Left lung (tissue), 10 donors: ENCODE data around the gene TUSC1. TPM values are rescaled to one million over a fixed set of nuclear protein-coding genes. Genes with fewer than 3 reads are reported as not detected.

ENCODE experiments used
- ATAC-seq: fragments of 200-7000 bp; cut with Tn5 transposase; one replicate; pipeline ENCODE4 v1.9.1; 2020; ENCODE audit warnings: moderate library complexity
- DNase-seq, 4 donors: peaks; one replicate each; pipeline ENCODE4 v3.0.0-alpha.2; 2013 to 2020
- H3K27ac ChIP-seq, 2 donors: fragments of 200-600 bp; sonication (generic) in 1 of 2; one replicate each; pipeline versions ENCODE4 v1.5.0 to v1.8.0; 2020 to 2021
- H3K27me3 ChIP-seq, 2 donors: fragments of 200-600 bp; sonication (generic) in 1 of 2; one replicate each; pipeline versions ENCODE4 v1.5.0 to v1.8.0; 2020 to 2021
- H3K36me3 ChIP-seq, 2 donors: fragments of 200-600 bp; sonication (generic) in 1 of 2; one replicate each; pipeline versions ENCODE4 v1.5.0 to v1.8.0; 2020 to 2021
- H3K4me1 ChIP-seq, 2 donors: fragments of 200-600 bp; one replicate each; pipeline ENCODE4 v1.8.0; 2021
- H3K4me3 ChIP-seq, 2 donors: fragments of 200-600 bp; sonication (generic) in 1 of 2; one replicate each; pipeline versions ENCODE4 v1.5.0 to v1.8.0; 2020 to 2021; ENCODE audit warnings: mild to moderate bottlenecking in 1 of 2
- H3K9me3 ChIP-seq, 2 donors: fragments of 200-600 bp; sonication (generic) in 1 of 2; one replicate each; pipeline versions ENCODE4 v1.5.0 to v1.8.0; 2020 to 2021
- intact Hi-C, 2 donors: fragments of 100-400 bp; cut with DNase I; formaldehyde crosslinking; loops; one replicate each; pipeline versions ENCODE4 v1.11.2 to v1.14.2; 2022
- polyA plus RNA-seq, 6 donors: library from polyadenylated mRNA; unstranded; fragments of 120-200 nt; gene quantifications; one replicate each; pipeline ENCODE4 v1.2.1, GENCODE V29; 2013; ENCODE audit not compliant: insufficient read length in 6 of 6
- total RNA-seq, 2 donors: library from RNA; stranded (reverse); fragmentation: NEBNext Ultra II Directional; extraction: Animal tissue kit (Norgen Biotek cat#: 25700); gene quantifications; one replicate each; pipeline ENCODE4 v1.2.1, GENCODE V29; 2021
- TF ChIP-seq, protein P1 (sequence below), 2 donors: fragments of 200-600 bp; sonication (generic) in 1 of 2; IDR thresholded peaks; one replicate each; pipeline versions ENCODE4 v1.5.0 to v1.8.0; 2021; ENCODE audit warnings: antibody characterized with exemption in 2 of 2
- donor health status: DM: no; HTN: yes; CAD: no.
- donor health status: DM: no; HTN: no; CAD: no.

TUSC1 gene
- total and polyA plus RNA-seq, 8 donors: 10.3 to 18.2 (median 13.0) TPM

DNA sequence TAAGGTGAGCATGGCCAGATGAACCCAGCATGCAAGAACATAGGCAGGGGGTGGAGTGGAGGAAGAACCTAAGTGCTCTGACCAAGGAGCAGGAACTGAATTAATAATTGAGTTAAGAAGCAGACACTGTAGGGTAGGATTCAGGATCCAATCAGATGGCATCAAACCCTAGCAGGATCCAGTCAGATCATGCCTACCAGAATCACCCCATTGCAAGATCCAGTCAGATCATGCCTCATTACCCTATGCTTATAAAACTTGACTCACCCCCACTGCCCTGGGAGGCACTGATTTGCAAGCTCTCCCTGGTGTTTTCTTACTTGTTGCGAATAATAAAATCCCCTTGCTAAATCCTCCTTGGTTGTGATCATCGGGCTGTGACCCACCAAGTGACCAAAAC, 19.7 kb downstream of the TUSC1 start:
- H3K36me3 ChIP-seq: no peaks in the 10 kb centered on the region
- H3K4me3 ChIP-seq: no peak overlapping the region
- TF ChIP-seq, protein P1, sequence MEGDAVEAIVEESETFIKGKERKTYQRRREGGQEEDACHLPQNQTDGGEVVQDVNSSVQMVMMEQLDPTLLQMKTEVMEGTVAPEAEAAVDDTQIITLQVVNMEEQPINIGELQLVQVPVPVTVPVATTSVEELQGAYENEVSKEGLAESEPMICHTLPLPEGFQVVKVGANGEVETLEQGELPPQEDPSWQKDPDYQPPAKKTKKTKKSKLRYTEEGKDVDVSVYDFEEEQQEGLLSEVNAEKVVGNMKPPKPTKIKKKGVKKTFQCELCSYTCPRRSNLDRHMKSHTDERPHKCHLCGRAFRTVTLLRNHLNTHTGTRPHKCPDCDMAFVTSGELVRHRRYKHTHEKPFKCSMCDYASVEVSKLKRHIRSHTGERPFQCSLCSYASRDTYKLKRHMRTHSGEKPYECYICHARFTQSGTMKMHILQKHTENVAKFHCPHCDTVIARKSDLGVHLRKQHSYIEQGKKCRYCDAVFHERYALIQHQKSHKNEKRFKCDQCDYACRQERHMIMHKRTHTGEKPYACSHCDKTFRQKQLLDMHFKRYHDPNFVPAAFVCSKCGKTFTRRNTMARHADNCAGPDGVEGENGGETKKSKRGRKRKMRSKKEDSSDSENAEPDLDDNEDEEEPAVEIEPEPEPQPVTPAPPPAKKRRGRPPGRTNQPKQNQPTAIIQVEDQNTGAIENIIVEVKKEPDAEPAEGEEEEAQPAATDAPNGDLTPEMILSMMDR (IDR thresholded peaks at IDR 0.05): no peak
- H3K27me3 ChIP-seq: no peaks in the 10 kb centered on the region
- intact Hi-C loops: no loop called here
- DNase-seq: no peak
- H3K27ac ChIP-seq: no peak overlapping the region
- ATAC-seq: no peak
- H3K4me1 ChIP-seq: no peaks in the 10 kb centered on the region
- no peaks in the 10 kb centered on the region for H3K9me3 ChIP-seq

DNA sequence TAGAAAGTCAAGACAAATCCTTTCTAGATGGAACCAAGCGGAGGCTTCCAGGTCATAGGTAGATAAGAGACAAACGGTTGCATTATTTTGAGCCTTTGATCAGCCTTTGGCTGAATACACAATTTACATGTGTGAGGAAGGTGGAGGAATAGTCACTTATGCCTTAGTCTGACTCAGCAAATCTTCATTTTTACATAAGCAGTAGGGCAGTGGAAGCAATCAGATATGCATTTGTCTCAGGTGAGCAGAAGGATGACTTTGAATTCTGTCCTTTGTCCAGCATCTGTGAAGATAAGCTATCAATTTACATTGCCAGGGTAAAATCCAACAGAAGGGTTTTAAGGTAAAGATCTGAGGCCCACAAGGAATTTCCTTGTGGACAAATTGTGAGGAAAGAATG, 23.8 kb downstream of the TUSC1 start:
- ATAC-seq: no peak
- DNase-seq: no peak
- Histone ChIP-seq H3K4me1 (no peaks in the 10 kb centered on the region), H3K4me3 (no peak overlapping the region), H3K27me3 (no peaks in the 10 kb centered on the region), H3K27ac (no peak overlapping the region), H3K36me3 (no peaks in the 10 kb centered on the region), H3K9me3 (no peaks in the 10 kb centered on the region)
- intact Hi-C loops: no loop called here
- TF ChIP-seq, protein P1 (IDR thresholded peaks at IDR 0.05): no peak

DNA sequence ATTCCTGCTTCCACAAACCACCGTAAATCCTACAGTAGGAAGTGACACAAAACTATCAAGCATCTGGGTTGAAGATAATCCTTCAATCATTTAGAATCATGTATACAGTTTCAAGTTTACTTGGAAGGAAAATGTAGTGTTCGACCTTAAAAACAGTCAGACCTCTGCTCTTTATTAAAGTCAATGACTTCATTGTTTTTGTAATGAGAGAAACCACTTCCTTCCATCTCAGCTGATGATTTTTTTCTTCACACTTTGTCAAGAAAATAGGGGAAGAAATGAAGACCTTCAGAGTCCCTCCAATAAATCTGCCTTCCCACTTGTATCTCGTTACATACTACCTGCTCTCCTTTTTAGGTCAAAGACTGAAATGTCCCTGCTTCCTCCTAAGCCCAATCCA, 30.1 kb downstream of the TUSC1 start:
- DNase-seq: no peak
- intact Hi-C loops: no loop called here
- no peak overlapping the region for H3K4me3 ChIP-seq
- no peak overlapping the region for H3K27ac ChIP-seq
- ATAC-seq: no peak
- TF ChIP-seq, protein P1 (IDR thresholded peaks at IDR 0.05): no peak
- H3K9me3 ChIP-seq: no peaks in the 10 kb centered on the region
- H3K36me3 ChIP-seq: no peaks in the 10 kb centered on the region
- no peaks in the 10 kb centered on the region for H3K4me1 ChIP-seq
- H3K27me3 ChIP-seq: no peaks in the 10 kb centered on the region

DNA sequence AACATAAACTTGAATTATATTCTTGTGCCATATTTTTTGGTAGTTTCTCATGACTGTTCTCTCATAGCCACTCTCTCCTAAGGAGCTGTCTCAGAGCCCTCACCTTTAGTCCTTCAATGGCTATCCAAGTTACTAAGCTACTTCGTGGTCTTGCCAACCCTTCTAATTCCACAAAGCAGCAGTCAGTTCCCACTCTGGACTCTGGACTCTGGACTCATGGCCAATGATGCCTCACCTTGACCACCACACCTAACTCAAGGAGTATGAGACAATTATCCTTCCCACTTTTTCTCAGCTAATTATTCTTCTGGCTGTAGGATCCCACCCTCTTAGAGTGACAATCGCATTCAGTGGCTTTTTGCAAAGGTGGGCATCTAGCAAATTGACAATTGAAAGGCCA, 42.2 kb downstream of the TUSC1 start:
- H3K9me3 ChIP-seq: no peaks in the 10 kb centered on the region
- DNase-seq: no peak
- TF ChIP-seq, protein P1 (IDR thresholded peaks at IDR 0.05): no peak
- no peaks in the 10 kb centered on the region for H3K36me3 ChIP-seq
- intact Hi-C loops: no loop called here
- no peak overlapping the region for H3K27ac ChIP-seq
- no peak for ATAC-seq
- H3K4me1 ChIP-seq: no peaks in the 10 kb centered on the region
- H3K27me3 ChIP-seq: no peaks in the 10 kb centered on the region
- no peak overlapping the region for H3K4me3 ChIP-seq

- Histone ChIP-seq H3K27me3 (no peaks in the 10 kb centered on the region), H3K9me3 (no peaks in the 10 kb centered on the region), H3K4me1 (no peaks in the 10 kb centered on the region), H3K36me3 (no peaks in the 10 kb centered on the region), H3K27ac (no peak overlapping the region), H3K4me3 (no peak overlapping the region)
- TF ChIP-seq, protein P1 (IDR thresholded peaks at IDR 0.05): no peak
- intact Hi-C loops: no loop called here
- ATAC-seq (no peak), DNase-seq (no peak)
These were observed 49.0 kb downstream of the TUSC1 start for GRCh38 chr9:25629231-25629630.
